H9 (cell line): ENCODE results near the gene RAB40C. TPM values are rescaled to one million over a fixed set of nuclear protein-coding genes. Genes with fewer than 3 reads are reported as not detected.

Experiments used
- DNase-seq: peaks from one replicate; pipeline ENCODE4 v3.0.0-alpha.2; 2017
- H2AFZ ChIP-seq: one replicate; pipeline ENCODE4 v1.6.1; 2013; ENCODE audit warnings: mild to moderate bottlenecking, low read length, control low read depth, moderate library complexity
- H2AK5ac ChIP-seq: 2 replicates; pipeline ENCODE4 v1.6.1; 2013; ENCODE audit warnings: low read length, control low read depth, mixed read lengths; ENCODE audit not compliant: insufficient read length
- H2BK120ac ChIP-seq: one replicate; pipeline ENCODE4 v1.6.1; 2013; ENCODE audit warnings: low read depth, mild to moderate bottlenecking, low read length, control low read depth, inconsistent platforms; ENCODE audit not compliant: poor library complexity, severe bottlenecking
- H2BK12ac ChIP-seq: 2 replicates; pipeline ENCODE4 v1.6.1; 2013; ENCODE audit warnings: low read length, control low read depth, mixed read lengths, low read depth; ENCODE audit not compliant: insufficient read length
- H2BK15ac ChIP-seq: 2 replicates; pipeline ENCODE4 v1.6.1; 2013; ENCODE audit warnings: low read depth, low read length, control low read depth
- H2BK20ac ChIP-seq: one replicate; pipeline ENCODE4 v1.6.1; 2013; ENCODE audit warnings: low read depth, mild to moderate bottlenecking, low read length, control low read depth, inconsistent platforms; ENCODE audit not compliant: poor library complexity, severe bottlenecking
- H2BK5ac ChIP-seq: 2 replicates; pipeline ENCODE4 v1.6.1; 2013; ENCODE audit warnings: low read length, control low read depth, mixed read lengths; ENCODE audit not compliant: insufficient read length
- H3K14ac ChIP-seq: 2 replicates; pipeline ENCODE4 v1.6.1; 2013; ENCODE audit warnings: low read length, control low read depth; ENCODE audit not compliant: insufficient read depth
- H3K18ac ChIP-seq: 2 replicates; pipeline ENCODE4 v1.6.1; 2013; ENCODE audit warnings: low read depth, mild to moderate bottlenecking, mixed read lengths, low read length, control low read depth; ENCODE audit not compliant: insufficient read length
- H3K23ac ChIP-seq: 2 replicates; pipeline ENCODE4 v1.6.1; 2013; ENCODE audit warnings: low read length, control low read depth, mixed read lengths, low read depth; ENCODE audit not compliant: insufficient read length
- H3K23me2 ChIP-seq: 2 replicates; pipeline ENCODE4 v1.6.1; 2013; ENCODE audit warnings: low read depth, mild to moderate bottlenecking, mixed read lengths, low read length, control low read depth; ENCODE audit not compliant: insufficient read length, poor library complexity, severe bottlenecking
- H3K27ac ChIP-seq: 2 replicates; pipeline ENCODE4 v1.5.1; 2013; ENCODE audit warnings: low read length, control low read depth, mixed read lengths, low read depth; ENCODE audit not compliant: insufficient read length
- H3K27me3 ChIP-seq: 2 replicates; pipeline ENCODE4 v1.6.1; 2013; ENCODE audit warnings: low read length, control low read depth, inconsistent platforms; ENCODE audit not compliant: insufficient read depth
- H3K4ac ChIP-seq: 2 replicates; pipeline ENCODE4 v1.6.1; 2013; ENCODE audit warnings: low read depth, mild to moderate bottlenecking, control low read depth, inconsistent platforms, low read length, moderate library complexity
- H3K4me1 ChIP-seq: 2 replicates; pipeline ENCODE4 v1.6.1; 2013; ENCODE audit warnings: low read length, control low read depth, inconsistent platforms; ENCODE audit not compliant: insufficient read depth
- H3K4me2 ChIP-seq: 2 replicates; pipeline ENCODE4 v1.6.1; 2013; ENCODE audit warnings: low read length, control low read depth, mixed read lengths; ENCODE audit not compliant: insufficient read length, insufficient read depth
- H3K56ac ChIP-seq: 2 replicates; pipeline ENCODE4 v1.6.1; 2013; ENCODE audit warnings: low read depth, mild to moderate bottlenecking, mixed read lengths, low read length, control low read depth; ENCODE audit not compliant: insufficient read length
- H3K79me1 ChIP-seq: 2 replicates; pipeline ENCODE4 v1.6.1; 2013; ENCODE audit warnings: low read depth, mild to moderate bottlenecking, moderate library complexity, low read length, control low read depth, inconsistent platforms; ENCODE audit not compliant: insufficient read depth, poor library complexity, severe bottlenecking
- H3K79me2 ChIP-seq: 2 replicates; pipeline ENCODE4 v1.6.1; 2013; ENCODE audit warnings: low read length, control low read depth, inconsistent platforms; ENCODE audit not compliant: insufficient read depth
- H3K9ac ChIP-seq: 2 replicates; pipeline ENCODE4 v1.6.1; 2013; ENCODE audit warnings: low read length, control low read depth, mixed read lengths; ENCODE audit not compliant: insufficient read length; ENCODE audit errors: extremely low read depth
- H3K9me3 ChIP-seq: one replicate; pipeline ENCODE4 v1.6.1; 2013; ENCODE audit warnings: low read depth, low read length, inconsistent platforms; ENCODE audit not compliant: control insufficient read depth
- H3T11ph ChIP-seq: one replicate; pipeline ENCODE4 v1.6.1; 2013; ENCODE audit warnings: mild to moderate bottlenecking, low read length, control low read depth, inconsistent platforms
- H4K20me1 ChIP-seq: one replicate; pipeline ENCODE4 v1.6.1; 2013; ENCODE audit not compliant: control insufficient read depth, insufficient read length, insufficient read depth
- H4K5ac ChIP-seq: 2 replicates; pipeline ENCODE4 v1.6.1; 2013; ENCODE audit warnings: low read depth, mild to moderate bottlenecking, mixed read lengths, low read length, control low read depth; ENCODE audit not compliant: insufficient read length
- H4K8ac ChIP-seq: replicated peaks from 2 replicates; pipeline ENCODE4 v1.6.1; 2013; ENCODE audit warnings: low read length, control low read depth, mixed read lengths, low read depth; ENCODE audit not compliant: insufficient read length
- H4K91ac ChIP-seq: 2 replicates; pipeline ENCODE4 v1.6.1; 2013; ENCODE audit warnings: low read depth, mild to moderate bottlenecking, moderate library complexity, mixed read lengths, low read length, control low read depth; ENCODE audit not compliant: insufficient read length
- H3K27ac Mint-ChIP-seq, 3 experiments: 2 replicates in 2 of 3; 3 replicates in 1 of 3; pipeline ENCODE4 v1.8.0; 2020 to 2021; ENCODE audit warnings: mixed read lengths in 3 of 3, mild to moderate bottlenecking in 1 of 3, moderate library complexity in 1 of 3
- H3K27me3 Mint-ChIP-seq: 2 replicates; pipeline ENCODE4 v1.8.0; 2021; ENCODE audit warnings: low read depth, mild to moderate bottlenecking, moderate library complexity, mixed read lengths
- H3K36me3 Mint-ChIP-seq, 3 experiments: 2 replicates in 2 of 3; 3 replicates in 1 of 3; pipeline ENCODE4 v1.8.0; 2020 to 2021; ENCODE audit warnings: low read depth in 3 of 3, mixed read lengths in 3 of 3; ENCODE audit not compliant: insufficient read depth in 1 of 3
- H3K4me1 Mint-ChIP-seq, 2 experiments: 2 replicates each; pipeline ENCODE4 v1.8.0; 2020; ENCODE audit warnings: mixed read lengths in 2 of 2
- H3K4me3 Mint-ChIP-seq, 2 experiments: 2 replicates in 1 of 2; 3 replicates in 1 of 2; pipeline ENCODE4 v1.8.0; 2020 to 2021; ENCODE audit warnings: mild to moderate bottlenecking in 2 of 2, mixed read lengths in 2 of 2, moderate library complexity in 1 of 2
- H3K9me3 Mint-ChIP-seq, 2 experiments: 2 replicates in 1 of 2; 3 replicates in 1 of 2; pipeline ENCODE4 v1.8.0; 2020; ENCODE audit warnings: mild to moderate bottlenecking in 2 of 2, mixed read lengths in 2 of 2, moderate library complexity in 1 of 2
- CTCF ChIP-seq: fragments of 200-600 bp; sonication (generic); conservative IDR thresholded peaks from 3 replicates; pipeline ENCODE4 v1.8.0; 2021; ENCODE audit warnings: antibody characterized with exemption, mild to moderate bottlenecking
- WGBS: extraction: QIAGEN DNeasy Blood & Tissue Kit; methylation state at CpG from one replicate; pipeline ENCODE4 v1.1.7; 2013; ENCODE audit warnings: missing lambda C conversion rate, low lambda C conversion rate, mixed read lengths; ENCODE audit not compliant: insufficient read length; ENCODE audit errors: extremely low coverage; 5-methylcytosine and 5-hydroxymethylcytosine counted together
- total RNA-seq: library from RNA; stranded (reverse); gene quantifications from 2 replicates; pipeline ENCODE4 v1.2.1, GENCODE V29; 2021

The RAB40C gene
- total RNA-seq, 1 experiment from 2014 or later, result 19.1 TPM

- WGBS, result no CpG with 5 or more reads among the region's 35 CpGs
- peaks cover 5% of the 10 kb centered on the region for H3K23me2 ChIP-seq
- Mint-ChIP-seq H3K27me3 (peaks cover 7% of the 10 kb centered on the region), H3K9me3 (no peaks in the 10 kb centered on the region; a peak in 1 of 5 replicates), H3K27ac (no peak overlapping the region), H3K4me1 (peaks cover 13 to 36% of the 10 kb centered on the region in 2 experiments), H3K4me3 (peak overlapping the region in 1 of 2 experiments; percentile 17; a peak in 1 of 5 replicates), H3K36me3 (peaks cover 0 to 2% (median 0%) of the 10 kb centered on the region in 3 experiments; a peak in 2 of 7 replicates)
- no peaks in the 10 kb centered on the region for H4K20me1 ChIP-seq
- H3K14ac ChIP-seq, result 0 out of 2 replicates have a peak overlapping the region, but pooled peaks have one; percentile 40
- no peak for DNase-seq
- H3K18ac ChIP-seq, result no peak overlapping the region
- H2AFZ ChIP-seq, result no peak overlapping the region
- no peak overlapping the region for H4K5ac ChIP-seq
- no peaks in the 10 kb centered on the region; the same call in 1 of the 2 replicates for H3K79me2 ChIP-seq
- no peak overlapping the region for H3K23ac ChIP-seq
- no peak overlapping the region for H2BK15ac ChIP-seq
- H2BK12ac ChIP-seq, result no peak overlapping the region
- no peak for TF ChIP-seq CTCF
- no peak overlapping the region for H4K91ac ChIP-seq
- no peak overlapping the region for H2BK120ac ChIP-seq
- no peak overlapping the region for H3K27ac ChIP-seq
- no peaks in the 10 kb centered on the region for H3K79me1 ChIP-seq
- no peak overlapping the region for H2BK5ac ChIP-seq
- no peak overlapping the region for H3K4ac ChIP-seq
- no peak overlapping the region for H3K4me2 ChIP-seq
- H3K27me3 ChIP-seq, result no peaks in the 10 kb centered on the region; the same call in 1 of the 2 replicates
- H3K4me1 ChIP-seq, result no peaks in the 10 kb centered on the region
- H3K9ac ChIP-seq, result no peak overlapping the region
- H2AK5ac ChIP-seq, result no peak overlapping the region
- no peak overlapping the region for H3K56ac ChIP-seq
- no peaks in the 10 kb centered on the region for H3K9me3 ChIP-seq
- no peak overlapping the region for H3T11ph ChIP-seq
- H4K8ac ChIP-seq, result no peak overlapping the region
- H2BK20ac ChIP-seq, result no peak overlapping the region
These were observed 22.3 kb upstream of the RAB40C start for GRCh38 chr16:567373-568256.
